SU-DHL-6 (cell line): Measurements from ENCODE around the gene LPAR5.

Experiments used
- EZH2phosphoT487 ChIP-seq: fragments of 200-600 bp; sonication (generic), shearing (Covaris generic); conservative IDR thresholded peaks from 2 replicates; pipeline ENCODE4 v1.6.1; 2018; ENCODE audit warnings: mild to moderate bottlenecking, antibody characterized with exemption, low read length, moderate library complexity, mixed read lengths
- TF ChIP-seq, protein P1 (sequence below): fragments of 200-600 bp; sonication (generic); IDR thresholded peaks from one replicate; pipeline ENCODE4 v1.5.1; 2017; ENCODE audit warnings: antibody characterized with exemption, mild to moderate bottlenecking, low read length, moderate library complexity; ENCODE audit not compliant: insufficient read depth, poor library complexity, severe bottlenecking

DNA sequence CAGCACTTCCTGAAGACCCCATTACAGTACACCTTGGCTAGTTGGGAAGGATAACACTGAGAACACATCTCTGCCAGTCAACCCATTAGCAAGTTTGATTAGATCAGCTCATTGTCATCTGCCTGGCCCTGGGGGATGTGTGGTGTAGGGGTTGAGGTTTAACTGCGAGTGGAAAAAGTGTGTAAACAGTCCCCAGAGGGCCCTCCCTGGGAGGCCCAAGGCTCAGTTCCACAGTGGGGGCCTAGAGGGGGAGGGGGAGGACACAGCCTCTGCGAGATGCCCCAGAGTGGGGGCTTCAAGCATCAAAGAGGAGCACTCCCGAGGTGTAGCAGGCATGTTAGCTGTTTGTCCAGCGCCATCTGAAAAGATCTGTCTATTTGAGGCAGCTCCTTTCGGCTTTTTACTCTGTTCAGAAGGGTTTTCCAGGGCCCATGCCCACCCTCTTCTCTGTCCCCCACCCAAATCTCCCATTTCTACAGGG is 344 bp downstream of the LPAR5 start:
- TF ChIP-seq, protein P1, sequence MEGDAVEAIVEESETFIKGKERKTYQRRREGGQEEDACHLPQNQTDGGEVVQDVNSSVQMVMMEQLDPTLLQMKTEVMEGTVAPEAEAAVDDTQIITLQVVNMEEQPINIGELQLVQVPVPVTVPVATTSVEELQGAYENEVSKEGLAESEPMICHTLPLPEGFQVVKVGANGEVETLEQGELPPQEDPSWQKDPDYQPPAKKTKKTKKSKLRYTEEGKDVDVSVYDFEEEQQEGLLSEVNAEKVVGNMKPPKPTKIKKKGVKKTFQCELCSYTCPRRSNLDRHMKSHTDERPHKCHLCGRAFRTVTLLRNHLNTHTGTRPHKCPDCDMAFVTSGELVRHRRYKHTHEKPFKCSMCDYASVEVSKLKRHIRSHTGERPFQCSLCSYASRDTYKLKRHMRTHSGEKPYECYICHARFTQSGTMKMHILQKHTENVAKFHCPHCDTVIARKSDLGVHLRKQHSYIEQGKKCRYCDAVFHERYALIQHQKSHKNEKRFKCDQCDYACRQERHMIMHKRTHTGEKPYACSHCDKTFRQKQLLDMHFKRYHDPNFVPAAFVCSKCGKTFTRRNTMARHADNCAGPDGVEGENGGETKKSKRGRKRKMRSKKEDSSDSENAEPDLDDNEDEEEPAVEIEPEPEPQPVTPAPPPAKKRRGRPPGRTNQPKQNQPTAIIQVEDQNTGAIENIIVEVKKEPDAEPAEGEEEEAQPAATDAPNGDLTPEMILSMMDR, result no peak
- no peak for TF ChIP-seq EZH2phosphoT487
